Trophoblast cell (in vitro differentiated cells and primary cell): ENCODE data around the gene SERPINA3.

Experiments
- DNase-seq, 2 donors: peaks; one replicate each; pipeline ENCODE4 v3.0.0-alpha.2; 2016
- H2AFZ ChIP-seq: 2 replicates; pipeline ENCODE4 v1.6.1; 2013; ENCODE audit warnings: low read length, moderate library complexity, mild to moderate bottlenecking; ENCODE audit not compliant: insufficient read depth, poor library complexity
- H2AK5ac ChIP-seq: 2 replicates; pipeline ENCODE4 v1.6.1; 2013; ENCODE audit warnings: mild to moderate bottlenecking, low read length
- H2BK120ac ChIP-seq: 2 replicates; pipeline ENCODE4 v1.6.1; 2013; ENCODE audit warnings: low read length, mild to moderate bottlenecking, moderate library complexity; ENCODE audit not compliant: insufficient read depth, poor library complexity
- H2BK12ac ChIP-seq: 2 replicates; pipeline ENCODE4 v1.6.1; 2013; ENCODE audit warnings: mild to moderate bottlenecking, low read length, moderate library complexity
- H2BK5ac ChIP-seq: 2 replicates; pipeline ENCODE4 v1.6.1; 2013; ENCODE audit warnings: low read length, low read depth, moderate library complexity, mild to moderate bottlenecking; ENCODE audit not compliant: poor library complexity
- H3K14ac ChIP-seq: 2 replicates; pipeline ENCODE4 v1.6.1; 2013; ENCODE audit warnings: mild to moderate bottlenecking, low read length
- H3K18ac ChIP-seq: 2 replicates; pipeline ENCODE4 v1.6.1; 2013; ENCODE audit warnings: mild to moderate bottlenecking, low read length
- H3K23ac ChIP-seq: 2 replicates; pipeline ENCODE4 v1.6.1; 2013; ENCODE audit warnings: low read length
- H3K27ac ChIP-seq: 2 replicates; pipeline ENCODE4 v1.5.1; 2013; ENCODE audit warnings: low read depth, mild to moderate bottlenecking, inconsistent platforms, low read length, moderate library complexity
- H3K27me3 ChIP-seq: 2 replicates; pipeline ENCODE4 v1.6.1; 2013; ENCODE audit warnings: inconsistent platforms, mild to moderate bottlenecking, low read length, moderate library complexity; ENCODE audit not compliant: insufficient read depth
- H3K36me3 ChIP-seq, 2 experiments: 1 replicate in 1 of 2; 2 replicates in 1 of 2; pipeline ENCODE4 v1.6.1; 2013; ENCODE audit warnings: low read length in 2 of 2, mild to moderate bottlenecking in 2 of 2, moderate library complexity in 1 of 2; ENCODE audit not compliant: insufficient read depth in 2 of 2, control insufficient read depth in 1 of 2
- H3K4ac ChIP-seq: 2 replicates; pipeline ENCODE4 v1.6.1; 2013; ENCODE audit warnings: low read depth, mild to moderate bottlenecking, low read length, moderate library complexity
- H3K4me1 ChIP-seq, 2 experiments: 1 replicate in 1 of 2; 2 replicates in 1 of 2; pipeline ENCODE4 v1.6.1; 2013; ENCODE audit warnings: low read length in 2 of 2, mild to moderate bottlenecking in 2 of 2, moderate library complexity in 1 of 2; ENCODE audit not compliant: insufficient read depth in 2 of 2, control insufficient read depth in 1 of 2
- H3K4me2 ChIP-seq: 2 replicates; pipeline ENCODE4 v1.6.1; 2013; ENCODE audit warnings: inconsistent platforms, mild to moderate bottlenecking, low read length, moderate library complexity
- H3K4me3 ChIP-seq: 2 replicates; pipeline ENCODE4 v1.5.1; 2013; ENCODE audit warnings: mild to moderate bottlenecking, low read depth, low read length, inconsistent platforms
- H3K79me1 ChIP-seq: one replicate; pipeline ENCODE4 v1.6.1; 2013; ENCODE audit warnings: low read length
- H3K79me2 ChIP-seq: 2 replicates; pipeline ENCODE4 v1.6.1; 2013; ENCODE audit warnings: low read length, mild to moderate bottlenecking; ENCODE audit not compliant: control insufficient read depth, insufficient read depth, poor library complexity
- H3K9ac ChIP-seq: 2 replicates; pipeline ENCODE4 v1.6.1; 2013; ENCODE audit warnings: mild to moderate bottlenecking, low read length
- H3K9me3 ChIP-seq: 2 replicates; pipeline ENCODE4 v1.6.1; 2013; ENCODE audit warnings: low read depth, mild to moderate bottlenecking, control low read depth, inconsistent platforms, low read length; ENCODE audit not compliant: insufficient read depth
- H4K12ac ChIP-seq: 2 replicates; pipeline ENCODE4 v1.6.1; 2013; ENCODE audit warnings: low read depth, mild to moderate bottlenecking, low read length, moderate library complexity
- H4K8ac ChIP-seq: 2 replicates; pipeline ENCODE4 v1.6.1; 2013; ENCODE audit warnings: low read depth, mild to moderate bottlenecking, low read length, moderate library complexity
- H4K91ac ChIP-seq: one replicate; pipeline ENCODE4 v1.6.1; 2013; ENCODE audit warnings: low read depth, mild to moderate bottlenecking, low read length, moderate library complexity
- WGBS: extraction: QIAGEN DNeasy Blood & Tissue Kit; methylation state at CpG from one replicate; pipeline ENCODE4 v1.1.7; 2013; ENCODE audit warnings: missing lambda C conversion rate; ENCODE audit not compliant: insufficient read length, insufficient coverage; ENCODE audit errors: extremely low coverage; 5-methylcytosine and 5-hydroxymethylcytosine counted together

SERPINA3 gene

DNA sequence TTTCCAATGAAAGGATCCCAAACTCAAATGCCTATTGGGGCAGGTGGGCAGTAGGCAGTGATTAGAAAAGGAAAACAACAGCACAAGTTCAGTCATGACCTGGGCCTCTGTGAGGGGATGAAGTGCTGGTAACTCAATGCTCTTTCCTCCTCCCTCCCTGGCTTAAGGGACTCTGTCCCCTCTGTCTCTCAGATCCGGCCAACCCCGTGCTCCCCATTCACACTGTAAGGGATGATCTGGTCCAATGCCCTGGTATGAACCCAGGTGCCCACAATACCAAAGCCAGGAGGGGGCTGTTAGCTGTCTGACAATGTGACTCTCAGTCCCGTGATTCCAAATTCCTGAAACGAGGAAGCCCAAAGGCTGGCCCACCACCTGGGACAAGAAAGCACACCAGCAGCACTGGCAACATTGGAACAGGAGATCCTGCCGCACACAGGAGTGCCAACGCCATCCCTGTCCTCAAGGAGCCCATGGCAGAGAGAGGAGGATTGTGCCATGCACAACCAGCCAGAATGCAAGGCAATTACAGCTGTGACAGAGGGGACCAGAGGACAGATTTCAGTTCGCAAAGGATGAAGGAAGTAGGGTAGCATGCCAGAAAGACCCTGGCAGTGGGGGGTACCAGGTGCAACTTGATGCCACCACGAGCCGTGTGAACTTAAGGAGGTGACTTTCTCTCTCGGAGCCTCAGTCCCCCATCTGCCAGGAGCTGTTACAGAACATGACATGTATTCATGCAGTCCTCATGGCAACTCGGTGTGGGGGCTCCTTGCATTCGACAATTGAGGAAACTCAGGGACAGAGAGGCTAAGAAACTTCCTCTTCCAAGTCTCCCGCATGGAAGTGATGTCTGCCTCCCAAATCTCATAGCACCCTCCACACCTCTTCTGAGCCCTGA, 37.6 kb downstream of the SERPINA3 start:
- H3K14ac ChIP-seq: no peak overlapping the region
- H3K18ac ChIP-seq: no peak overlapping the region
- H3K4me3 ChIP-seq: no peak overlapping the region
- H4K12ac ChIP-seq: no peak overlapping the region
- H3K9ac ChIP-seq: no peak overlapping the region
- H3K27ac ChIP-seq: no peak overlapping the region
- H3K79me1 ChIP-seq: no peaks in the 10 kb centered on the region
- no peak overlapping the region for H3K4ac ChIP-seq
- H2AK5ac ChIP-seq: no peak overlapping the region
- H3K23ac ChIP-seq: no peak overlapping the region
- H2BK12ac ChIP-seq: no peak overlapping the region
- no peaks in the 10 kb centered on the region for H3K36me3 ChIP-seq
- WGBS: no CpG with 5 or more reads among the region's 13 CpGs
- H2BK5ac ChIP-seq: no peak overlapping the region
- H3K9me3 ChIP-seq: peaks cover 16% of the 10 kb centered on the region
- no peaks in the 10 kb centered on the region for H3K27me3 ChIP-seq
- H3K4me2 ChIP-seq: no peak overlapping the region
- H4K8ac ChIP-seq: no peak overlapping the region
- no peak for DNase-seq
- no peaks in the 10 kb centered on the region for H3K79me2 ChIP-seq
- H2AFZ ChIP-seq: no peak overlapping the region
- no peak overlapping the region for H2BK120ac ChIP-seq
- no peaks in the 10 kb centered on the region for H3K4me1 ChIP-seq
- no peak overlapping the region for H4K91ac ChIP-seq

DNA sequence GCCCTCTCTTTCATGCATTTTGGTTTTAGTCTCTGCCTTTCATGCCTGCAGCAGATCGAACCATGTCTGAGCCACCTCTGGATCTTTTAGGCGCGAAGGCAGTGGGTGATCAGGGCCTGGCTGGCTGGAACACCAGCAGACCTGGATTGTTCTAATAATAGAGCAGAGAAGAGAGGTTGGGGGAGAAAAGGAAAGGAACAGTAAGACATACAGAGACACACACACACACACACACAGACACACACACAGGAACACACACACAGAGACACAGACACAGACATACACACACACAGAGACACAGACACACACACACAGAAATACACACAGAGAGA, 38.2 kb downstream of the SERPINA3 start:
- Histone ChIP-seq H3K4me3 (no peak overlapping the region), H3K18ac (no peak overlapping the region), H4K8ac (no peak overlapping the region), H2BK120ac (no peak overlapping the region), H3K23ac (no peak overlapping the region), H3K4me2 (no peak overlapping the region), H3K9ac (no peak overlapping the region), H3K14ac (no peak overlapping the region), H3K4me1 (no peaks in the 10 kb centered on the region), H3K4ac (no peak overlapping the region), H2AFZ (no peak overlapping the region), H2BK12ac (no peak overlapping the region), H4K12ac (no peak overlapping the region), H3K79me1 (no peaks in the 10 kb centered on the region), H3K27ac (no peak overlapping the region), H4K91ac (no peak overlapping the region), H3K27me3 (no peaks in the 10 kb centered on the region), H3K79me2 (no peaks in the 10 kb centered on the region), H3K9me3 (peaks cover 16% of the 10 kb centered on the region), H2AK5ac (no peak overlapping the region), H3K36me3 (no peaks in the 10 kb centered on the region), H2BK5ac (no peak overlapping the region)
- no peak for DNase-seq
- WGBS: no CpG with 5 or more reads among the region's 3 CpGs

DNA sequence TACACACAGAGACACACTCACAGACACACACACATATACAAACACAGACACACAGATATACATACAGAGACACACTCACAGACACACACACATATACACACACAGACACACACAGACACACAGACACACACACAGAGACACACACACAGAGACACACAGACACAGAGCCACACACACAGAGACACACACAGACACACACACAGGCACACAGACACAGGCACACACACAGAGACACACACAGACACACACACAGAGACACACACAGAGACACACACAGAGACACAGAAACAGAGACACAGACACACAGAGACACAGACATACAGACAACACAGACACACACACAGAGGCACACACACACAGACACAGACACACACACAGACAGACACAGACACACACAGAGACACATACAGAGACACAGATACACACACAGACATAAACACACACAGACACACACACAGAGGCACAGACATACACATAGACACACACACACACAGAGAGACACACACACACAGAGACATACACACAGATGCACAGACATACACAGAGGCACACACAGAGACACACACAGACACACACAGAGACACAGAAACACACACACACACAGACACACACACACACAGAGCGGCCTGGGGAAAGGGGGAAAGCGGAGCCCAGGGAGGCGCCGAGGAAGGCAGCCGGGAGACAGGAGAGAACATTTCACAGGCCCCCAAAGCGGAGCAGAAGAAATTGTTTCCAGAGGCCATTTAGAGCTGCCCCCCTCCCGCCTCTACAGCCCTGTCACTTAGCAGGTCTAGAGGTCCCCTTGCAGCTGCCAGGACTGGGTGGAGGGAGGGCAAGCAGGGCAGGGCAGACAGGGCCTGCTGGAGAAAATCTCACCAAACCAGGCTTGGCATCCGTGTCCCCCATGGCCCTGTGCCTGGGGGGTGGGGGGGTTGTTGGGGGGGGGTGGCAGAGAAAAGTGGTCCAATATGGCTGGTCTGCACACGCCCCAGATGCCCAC, 38.9 kb downstream of the SERPINA3 start:
- H2AK5ac ChIP-seq: no peak overlapping the region
- H4K91ac ChIP-seq: no peak overlapping the region
- H3K4me1 ChIP-seq: no peaks in the 10 kb centered on the region
- H3K9ac ChIP-seq: no peak overlapping the region
- H2BK120ac ChIP-seq: no peak overlapping the region
- peak overlapping the region; percentile 0 for H3K23ac ChIP-seq
- no peak overlapping the region for H2BK5ac ChIP-seq
- no peaks in the 10 kb centered on the region for H3K79me1 ChIP-seq
- peaks cover 16% of the 10 kb centered on the region for H3K9me3 ChIP-seq
- H3K4me3 ChIP-seq: peak overlapping the region; percentile 37
- no peak overlapping the region for H3K4me2 ChIP-seq
- no peaks in the 10 kb centered on the region for H3K36me3 ChIP-seq
- H2BK12ac ChIP-seq: no peak overlapping the region
- H3K27me3 ChIP-seq: no peaks in the 10 kb centered on the region
- no peaks in the 10 kb centered on the region for H3K79me2 ChIP-seq
- H3K14ac ChIP-seq: no peak overlapping the region
- no peak overlapping the region for H3K18ac ChIP-seq
- no peak overlapping the region for H2AFZ ChIP-seq
- no peak overlapping the region for H4K8ac ChIP-seq
- no peak for DNase-seq
- no peak overlapping the region for H3K4ac ChIP-seq
- WGBS: no CpG with 5 or more reads among the region's 9 CpGs
- H3K27ac ChIP-seq: no peak overlapping the region
- no peak overlapping the region for H4K12ac ChIP-seq

DNA sequence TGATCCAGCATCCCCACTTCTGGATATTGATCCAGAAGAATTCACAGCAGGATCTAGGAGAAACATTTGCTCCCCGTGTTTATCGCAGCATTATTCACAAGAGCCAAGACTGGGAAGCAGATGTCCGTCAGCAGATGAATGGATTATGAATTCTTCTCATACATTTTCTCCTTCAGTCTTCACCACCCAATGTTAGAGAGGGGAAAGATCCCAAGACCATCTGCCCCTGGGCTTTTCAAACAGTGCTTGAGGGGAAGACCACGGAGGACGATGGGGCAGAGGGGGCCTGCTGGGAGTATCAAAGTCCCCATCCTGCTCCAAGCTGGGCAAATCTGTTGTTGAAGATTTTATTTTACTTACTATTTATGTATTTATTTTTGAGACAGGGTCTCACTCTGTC, 41.1 kb downstream of the SERPINA3 start:
- peaks cover 9% of the 10 kb centered on the region for H3K9me3 ChIP-seq
- no peak overlapping the region for H2BK12ac ChIP-seq
- H3K27me3 ChIP-seq: no peaks in the 10 kb centered on the region
- H4K8ac ChIP-seq: no peak overlapping the region
- no peak overlapping the region for H3K14ac ChIP-seq
- H3K4me2 ChIP-seq: no peak overlapping the region
- no peak overlapping the region for H2BK5ac ChIP-seq
- H3K9ac ChIP-seq: no peak overlapping the region
- no peak overlapping the region for H2AFZ ChIP-seq
- H3K18ac ChIP-seq: no peak overlapping the region
- no peaks in the 10 kb centered on the region for H3K79me1 ChIP-seq
- H3K4me3 ChIP-seq: no peak overlapping the region
- no peak overlapping the region for H2AK5ac ChIP-seq
- no peak overlapping the region for H3K4ac ChIP-seq
- no peaks in the 10 kb centered on the region for H3K79me2 ChIP-seq
- H4K91ac ChIP-seq: no peak overlapping the region
- no CpG with 5 or more reads among the region's 5 CpGs for WGBS
- H3K27ac ChIP-seq: no peak overlapping the region
- no peak overlapping the region for H4K12ac ChIP-seq
- H3K4me1 ChIP-seq: no peaks in the 10 kb centered on the region
- H3K23ac ChIP-seq: no peak overlapping the region
- DNase-seq: no peak
- no peaks in the 10 kb centered on the region for H3K36me3 ChIP-seq
- H2BK120ac ChIP-seq: no peak overlapping the region
